GM12878 (cell line): ENCODE measurements around the gene PAX1. TPM values are rescaled to one million over a fixed set of nuclear protein-coding genes. Genes with fewer than 3 reads are reported as not detected.

Experiments used
- ATAC-seq: fragments of 200-7000 bp; cut with Tn5 transposase; 3 replicates; pipeline ENCODE4 v1.9.1; 2020; ENCODE audit warnings: mild to moderate bottlenecking, moderate library complexity
- BruUV-seq: library from RNA; stranded (reverse); fragments of 400-500 nt; replicated peaks from 2 replicates; lab custom pipeline; 2021; lab: Mats Ljungman, UMichigan
- CTCF ChIA-PET: fragments of 300-600 bp; sonication (Branson Sonifier 250); formaldehyde crosslinking; extraction: SDS; loops from one replicate; lab custom pipeline; 2021; ENCODE audit warnings: inconsistent platforms; lab: Yijun Ruan, JAX
- POLR2A ChIA-PET: fragments of 350-600 bp; formaldehyde crosslinking; extraction: SDS; loops from one replicate; lab custom pipeline; 2021; ENCODE audit warnings: inconsistent platforms; lab: Charles Lee
- RAD21 ChIA-PET: fragments of 300-600 bp; sonication (Branson Sonifier 250); formaldehyde crosslinking; loops from one replicate; lab custom pipeline; 2023; ENCODE audit warnings: antibody characterized with exemption; ENCODE audit not compliant: unreplicated experiment; lab: Charles Lee
- SMC1A ChIA-PET: fragments of 300-600 bp; sonication (Branson Sonifier 250); formaldehyde crosslinking; loops from one replicate; lab custom pipeline; 2023; ENCODE audit not compliant: unreplicated experiment, uncharacterized antibody; lab: Charles Lee
- DNase-seq: peaks from one replicate; pipeline ENCODE4 v3.0.0-alpha.2; 2011; ENCODE audit warnings: low read depth, low spot score
- FAIRE-seq: peaks from 3 replicates; lab custom pipeline; 2011; peaks lifted over from hg19 to GRCh38; lab: Jason Lieb, UNC
- H2AFZ ChIP-seq: 2 replicates; pipeline ENCODE4 v1.6.0; 2011; ENCODE audit warnings: low read depth, low read length, control low read depth; ENCODE audit not compliant: control insufficient read depth
- H3K27ac ChIP-seq: 2 replicates; pipeline ENCODE4 v1.5.1; 2011; ENCODE audit warnings: control low read depth; ENCODE audit not compliant: control insufficient read depth, insufficient read depth
- H3K27me3 ChIP-seq, 2 experiments: replicated peaks in 1 of 2; 2 replicates each; pipeline versions ENCODE4 v1.6.0 to v1.6.1; 2011; ENCODE audit warnings: low read length in 1 of 2; ENCODE audit not compliant: control insufficient read depth in 2 of 2, insufficient read depth in 2 of 2
- H3K36me3 ChIP-seq, 2 experiments: 2 replicates each; pipeline ENCODE4 v1.5.1; 2011; ENCODE audit warnings: low read length in 1 of 2; ENCODE audit not compliant: control insufficient read depth in 2 of 2, insufficient read depth in 2 of 2
- H3K4me1 ChIP-seq: 2 replicates; pipeline ENCODE4 v1.6.1; 2011; ENCODE audit warnings: mild to moderate bottlenecking, low read length, moderate library complexity, mixed read lengths; ENCODE audit not compliant: control insufficient read depth, insufficient read depth
- H3K4me2 ChIP-seq: 2 replicates; pipeline ENCODE4 v1.6.0; 2011; ENCODE audit warnings: control low read depth; ENCODE audit not compliant: control insufficient read depth, insufficient read depth
- H3K4me3 ChIP-seq: fragments of 200-600 bp; sonication (generic); 2 replicates; pipeline ENCODE4 v1.5.1; 2016
- H3K79me2 ChIP-seq: 2 replicates; pipeline ENCODE4 v1.6.0; 2011; ENCODE audit warnings: low read length; ENCODE audit not compliant: control insufficient read depth, insufficient read depth
- H3K9ac ChIP-seq: 2 replicates; pipeline ENCODE4 v1.8.0; 2011; ENCODE audit warnings: low read length, control low read depth, mixed read lengths; ENCODE audit not compliant: control insufficient read depth, insufficient read depth
- H3K9me3 ChIP-seq: replicated peaks from 3 replicates; pipeline ENCODE4 v1.5.1; 2011; ENCODE audit warnings: mild to moderate bottlenecking, low read length; ENCODE audit not compliant: control insufficient read depth, insufficient read depth
- H4K20me1 ChIP-seq: 2 replicates; pipeline ENCODE4 v1.6.0; 2011; ENCODE audit not compliant: control insufficient read depth, insufficient read depth
- CBX5 ChIP-seq: sonication (generic); IDR thresholded peaks from 2 replicates; pipeline ENCODE4 v1.6.1; 2016; ENCODE audit warnings: low read depth, moderate library complexity, mild to moderate bottlenecking, inconsistent platforms
- CHD2 ChIP-seq: IDR thresholded peaks from 2 replicates; pipeline ENCODE4 v1.6.1; 2011; ENCODE audit warnings: low read depth, low read length, improper control_type of control experiment, borderline replicate concordance
- CREM ChIP-seq: IDR thresholded peaks from 2 replicates; pipeline ENCODE4 v1.6.1; 2014; ENCODE audit warnings: antibody characterized with exemption, low read depth
- CUX1 ChIP-seq: IDR thresholded peaks from 2 replicates; pipeline ENCODE4 v1.6.1; 2012; ENCODE audit warnings: improper control_type of control experiment, low read depth, low read length; ENCODE audit not compliant: insufficient replicate concordance
- MTA3 ChIP-seq: IDR thresholded peaks from 2 replicates; pipeline ENCODE4 v1.6.1; 2012; ENCODE audit warnings: low read length, inconsistent platforms, borderline replicate concordance
- NBN ChIP-seq: fragments of 450-650 bp; IDR thresholded peaks from 2 replicates; pipeline ENCODE4 v1.6.1; 2016
- NFIC ChIP-seq: IDR thresholded peaks from 2 replicates; pipeline ENCODE4 v1.6.1; 2012; ENCODE audit warnings: low read depth, mild to moderate bottlenecking, inconsistent platforms, low read length, moderate library complexity
- NKRF ChIP-seq: fragments of 450-650 bp; conservative IDR thresholded peaks from 2 replicates; pipeline ENCODE4 v1.6.1; 2017; ENCODE audit warnings: mild to moderate bottlenecking, moderate library complexity
- PAX8 ChIP-seq: fragments of 450-650 bp; IDR thresholded peaks from 2 replicates; pipeline ENCODE4 v1.6.1; 2017; ENCODE audit warnings: mild to moderate bottlenecking, moderate library complexity
- RUNX3 ChIP-seq: IDR thresholded peaks from 2 replicates; pipeline ENCODE4 v1.6.1; 2012; ENCODE audit warnings: low read length, inconsistent platforms
- SMAD5 ChIP-seq: IDR thresholded peaks from 2 replicates; pipeline ENCODE4 v1.6.1; 2016; ENCODE audit warnings: antibody characterized with exemption, low read depth
- TCF7 ChIP-seq: IDR thresholded peaks from 2 replicates; pipeline ENCODE4 v1.6.1; 2014; ENCODE audit warnings: antibody characterized with exemption, borderline replicate concordance
- YY1 ChIP-seq: IDR thresholded peaks from 2 replicates; pipeline ENCODE4 v1.6.1; 2011; ENCODE audit warnings: low read depth, mild to moderate bottlenecking, low read length
- ZNF207 ChIP-seq: fragments of 450-650 bp; IDR thresholded peaks from 2 replicates; pipeline ENCODE4 v1.6.1; 2014; ENCODE audit warnings: antibody characterized with exemption, mild to moderate bottlenecking, borderline replicate concordance
- ZNF24 ChIP-seq: fragments of 450-650 bp; IDR thresholded peaks from 2 replicates; pipeline ENCODE4 v1.6.1; 2017; ENCODE audit warnings: antibody characterized with exemption, mild to moderate bottlenecking
- WGBS: methylation state at CpG from one replicate; pipeline ENCODE4 v1.1.6; 2016; ENCODE audit warnings: low lambda C conversion rate; ENCODE audit not compliant: insufficient replicate concordance, insufficient coverage; ENCODE audit errors: missing lambda C conversion rate; 5-methylcytosine and 5-hydroxymethylcytosine counted together
- in situ Hi-C: fragments of 300-500 bp; cut with MboI; formaldehyde crosslinking; loops from 9 replicates; pipeline ENCODE4 v1.14.3; 2018; ENCODE audit warnings: mixed read lengths
- intact Hi-C: fragments of 100-400 bp; cut with micrococcal nuclease; formaldehyde crosslinking; loops from one replicate; pipeline ENCODE4 v1.14.2; 2022; ENCODE audit not compliant: unreplicated experiment
- polyA plus RNA-seq, 11 experiments: library from polyadenylated mRNA; depleted of rRNA in 4 of 11; unstranded in 6 of 11; stranded (reverse) in 5 of 11; fragments of >200 nt; fragmentation: Nextera tagmentation in 4 of 11; fragmentation: Illumina TruSeq in 1 of 11; extraction: Ambion mirVana in 4 of 11; extraction: Trizol in 1 of 11; gene quantifications; 1 replicate in 1 of 11; 2 replicates in 10 of 11; pipeline versions ENCODE4 v1.2.1 to v1.2.3, GENCODE V29; 2011 to 2016; ENCODE audit warnings: inconsistent platforms in 2 of 11, missing spikeins in 2 of 11, low read depth in 1 of 11
- total RNA-seq, 4 experiments: library from RNA; depleted of rRNA in 3 of 4; stranded (reverse); fragments of >200 nt in 3 of 4; fragmentation: Illumina TruSeq in 1 of 4; extraction: Trizol in 1 of 4; gene quantifications; 2 replicates each; pipeline versions ENCODE4 v1.2.1 to v1.2.3, GENCODE V29; 2013 to 2021
- TF ChIP-seq, protein P1 (sequence below): IDR thresholded peaks from 2 replicates; pipeline ENCODE4 v1.6.1; 2011; ENCODE audit warnings: borderline replicate concordance, low read depth, mild to moderate bottlenecking, moderate library complexity, mixed read lengths, low read length; ENCODE audit not compliant: insufficient read depth; ENCODE audit errors: extremely low read length
- TF ChIP-seq, protein P2 (sequence below): fragments of 150-350 bp; IDR thresholded peaks from 2 replicates; pipeline ENCODE4 v1.6.1; 2014; ENCODE audit warnings: mild to moderate bottlenecking, low read depth, low read length

Gene PAX1
- total and polyA plus RNA-seq, 10 of the 15 experiments (the other 5 are each of a cell fraction or from before 2014, with no cell fraction given): not detected

- TF ChIP-seq RUNX3 (no peak), NBN (no peak), NFIC (no peak), SMAD5 (no peak), CREM (no peak), CUX1 (no peak), ZNF207 (no peak), CBX5 (no peak)
- TF ChIP-seq, protein P1, sequence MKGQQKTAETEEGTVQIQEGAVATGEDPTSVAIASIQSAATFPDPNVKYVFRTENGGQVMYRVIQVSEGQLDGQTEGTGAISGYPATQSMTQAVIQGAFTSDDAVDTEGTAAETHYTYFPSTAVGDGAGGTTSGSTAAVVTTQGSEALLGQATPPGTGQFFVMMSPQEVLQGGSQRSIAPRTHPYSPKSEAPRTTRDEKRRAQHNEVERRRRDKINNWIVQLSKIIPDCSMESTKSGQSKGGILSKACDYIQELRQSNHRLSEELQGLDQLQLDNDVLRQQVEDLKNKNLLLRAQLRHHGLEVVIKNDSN: no peak
These were observed 28.2 kb upstream of the PAX1 start (continued) for GRCh38 chr20:21677261-21677660.

DNA sequence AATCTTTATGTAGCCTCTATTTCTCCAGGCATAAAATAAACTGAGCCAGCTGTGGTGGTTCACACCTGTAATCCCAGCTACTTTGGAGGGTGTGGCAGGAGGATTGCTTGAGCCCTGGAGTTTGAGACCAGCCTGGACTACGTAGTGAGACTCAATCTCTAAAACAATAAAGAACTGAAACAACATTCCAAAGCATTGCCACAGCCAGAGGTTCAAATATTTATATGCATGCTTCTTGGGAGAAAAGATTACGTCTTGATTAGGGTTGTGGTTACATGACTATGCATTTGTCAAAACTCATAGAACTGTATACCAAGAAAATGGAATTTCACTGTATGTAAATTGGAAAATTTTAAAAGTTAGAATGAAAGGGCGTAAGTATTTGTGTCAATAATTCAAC, 27.7 kb upstream of the PAX1 start:
- Histone ChIP-seq H3K36me3 (no peaks in the 10 kb centered on the region), H3K4me2 (no peak overlapping the region), H2AFZ (no peak overlapping the region), H3K27me3 (no peaks in the 10 kb centered on the region), H3K27ac (no peak overlapping the region), H3K9me3 (no peaks in the 10 kb centered on the region), H3K4me1 (no peaks in the 10 kb centered on the region), H3K9ac (no peak overlapping the region), H3K79me2 (no peaks in the 10 kb centered on the region), H4K20me1 (no peaks in the 10 kb centered on the region), H3K4me3 (no peak overlapping the region)
- in situ Hi-C loops (no loop called here), intact Hi-C loops (no loop called here)
- ChIA-PET CTCF (no interaction called here), SMC1A (no interaction called here), POLR2A (no interaction called here), RAD21 (no interaction called here)
- DNase-seq (no peak), ATAC-seq (no peak), FAIRE-seq (no peak)
- BruUV-seq: no TSS peak
- 0% methylated on average over 3 of the region's 3 CpGs for WGBS
- TF ChIP-seq NKRF: no peak
- no peak for TF ChIP-seq TCF7
- no peak for TF ChIP-seq MTA3
- no peak for TF ChIP-seq YY1
- no peak for TF ChIP-seq PAX8
- TF ChIP-seq ZNF24: no peak
- TF ChIP-seq, protein P2, sequence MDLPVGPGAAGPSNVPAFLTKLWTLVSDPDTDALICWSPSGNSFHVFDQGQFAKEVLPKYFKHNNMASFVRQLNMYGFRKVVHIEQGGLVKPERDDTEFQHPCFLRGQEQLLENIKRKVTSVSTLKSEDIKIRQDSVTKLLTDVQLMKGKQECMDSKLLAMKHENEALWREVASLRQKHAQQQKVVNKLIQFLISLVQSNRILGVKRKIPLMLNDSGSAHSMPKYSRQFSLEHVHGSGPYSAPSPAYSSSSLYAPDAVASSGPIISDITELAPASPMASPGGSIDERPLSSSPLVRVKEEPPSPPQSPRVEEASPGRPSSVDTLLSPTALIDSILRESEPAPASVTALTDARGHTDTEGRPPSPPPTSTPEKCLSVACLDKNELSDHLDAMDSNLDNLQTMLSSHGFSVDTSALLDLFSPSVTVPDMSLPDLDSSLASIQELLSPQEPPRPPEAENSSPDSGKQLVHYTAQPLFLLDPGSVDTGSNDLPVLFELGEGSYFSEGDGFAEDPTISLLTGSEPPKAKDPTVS: no peak
- TF ChIP-seq CHD2: no peak
